Measurements from ENCODE around the gene GNAT3. TPM values are rescaled to one million over a fixed set of nuclear protein-coding genes. Genes with fewer than 3 reads are reported as not detected.

Gene GNAT3
- total RNA-seq, 1 donor from 2014 or later = not detected

DNA sequence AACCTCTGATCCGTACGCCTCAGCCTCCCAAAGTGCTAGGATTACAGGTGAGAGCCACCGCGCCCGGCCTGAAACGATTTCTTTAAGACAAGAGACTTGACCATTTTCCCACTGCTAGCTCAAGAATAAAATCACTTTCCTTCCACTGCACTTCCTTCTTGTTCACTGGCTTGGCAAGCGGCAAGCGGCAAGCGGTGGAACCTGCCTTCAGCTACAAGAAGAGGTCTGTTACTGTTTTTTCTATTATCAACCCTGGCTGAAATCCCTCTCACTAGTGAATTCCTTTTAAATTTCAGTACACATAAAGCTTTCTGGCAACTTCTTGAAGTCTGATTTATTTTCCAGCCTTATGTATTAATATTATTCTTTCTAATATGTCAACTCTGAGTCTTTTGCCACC, 12.8 kb upstream of the GNAT3 start:
- Mint-ChIP-seq H3K27ac (ENCODE audit: unreplicated experiment) (no peak overlapping the region), H3K4me1 (ENCODE audit: low read depth, unreplicated experiment) (peaks cover 10% of the 10 kb centered on the region)

GRCh38 chr7:80521809-80522208, 9.9 kb upstream of the GNAT3 start:
- H3K36me3 Mint-ChIP-seq (ENCODE audit: low read depth, unreplicated experiment) = no peaks in the 10 kb centered on the region

More for the DNA sequence above, 12.8 kb upstream of the GNAT3 start:
- H4K20me1 ChIP-seq (ENCODE audit: insufficient read depth, low read length) = no peaks in the 10 kb centered on the region
- Mint-ChIP-seq H3K9me3 (ENCODE audit: unreplicated experiment) (peaks cover 3% of the 10 kb centered on the region), H3K27me3 (ENCODE audit: low read depth, unreplicated experiment) (no peaks in the 10 kb centered on the region), H3K36me3 (ENCODE audit: low read depth, unreplicated experiment) (no peaks in the 10 kb centered on the region), H3K4me3 (ENCODE audit: unreplicated experiment) (no peak overlapping the region)
- H3K4me3 ChIP-seq (ENCODE audit: insufficient read depth, low read depth, low read length) = no peak overlapping the region
- no peak for FAIRE-seq
- H3K27me3 ChIP-seq (ENCODE audit: insufficient read depth, low read length) = no peaks in the 10 kb centered on the region
- no peaks in the 10 kb centered on the region for H3K9me3 ChIP-seq (ENCODE audit: insufficient read depth, low read depth, low read length)
- no peak overlapping the region for H2AFZ ChIP-seq (ENCODE audit: low read depth, low read length)
- H3K9ac ChIP-seq (ENCODE audit: low read length) = no peak overlapping the region
- H3K36me3 ChIP-seq (ENCODE audit: insufficient read depth, low read length) = no peaks in the 10 kb centered on the region
- no peaks in the 10 kb centered on the region for H3K79me2 ChIP-seq (ENCODE audit: insufficient read depth, low read length)
- peaks cover 3% of the 10 kb centered on the region for H3K4me1 ChIP-seq (ENCODE audit: insufficient read depth, low read length)
- H3K27ac ChIP-seq (ENCODE audit: low read depth, low read length) = no peak overlapping the region
- H3K4me2 ChIP-seq (ENCODE audit: low read length) = no peak overlapping the region
- no peak for DNase-seq (ENCODE audit: low read depth)
- no peak for TF ChIP-seq EZH2 (IDR thresholded peaks at IDR 0.05; ENCODE audit: insufficient read depth, low read length)
- TF ChIP-seq, protein P1, sequence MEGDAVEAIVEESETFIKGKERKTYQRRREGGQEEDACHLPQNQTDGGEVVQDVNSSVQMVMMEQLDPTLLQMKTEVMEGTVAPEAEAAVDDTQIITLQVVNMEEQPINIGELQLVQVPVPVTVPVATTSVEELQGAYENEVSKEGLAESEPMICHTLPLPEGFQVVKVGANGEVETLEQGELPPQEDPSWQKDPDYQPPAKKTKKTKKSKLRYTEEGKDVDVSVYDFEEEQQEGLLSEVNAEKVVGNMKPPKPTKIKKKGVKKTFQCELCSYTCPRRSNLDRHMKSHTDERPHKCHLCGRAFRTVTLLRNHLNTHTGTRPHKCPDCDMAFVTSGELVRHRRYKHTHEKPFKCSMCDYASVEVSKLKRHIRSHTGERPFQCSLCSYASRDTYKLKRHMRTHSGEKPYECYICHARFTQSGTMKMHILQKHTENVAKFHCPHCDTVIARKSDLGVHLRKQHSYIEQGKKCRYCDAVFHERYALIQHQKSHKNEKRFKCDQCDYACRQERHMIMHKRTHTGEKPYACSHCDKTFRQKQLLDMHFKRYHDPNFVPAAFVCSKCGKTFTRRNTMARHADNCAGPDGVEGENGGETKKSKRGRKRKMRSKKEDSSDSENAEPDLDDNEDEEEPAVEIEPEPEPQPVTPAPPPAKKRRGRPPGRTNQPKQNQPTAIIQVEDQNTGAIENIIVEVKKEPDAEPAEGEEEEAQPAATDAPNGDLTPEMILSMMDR (IDR thresholded peaks at IDR 0.05; ENCODE audit: insufficient read depth, low read depth, low read length) = no peak

GRCh38 chr7:80520199-80520598, 8.3 kb upstream of the GNAT3 start:
- Histone ChIP-seq H3K4me3 (ENCODE audit: insufficient read depth, low read depth, low read length) (no peak overlapping the region), H3K36me3 (ENCODE audit: insufficient read depth, low read length) (no peaks in the 10 kb centered on the region), H3K79me2 (ENCODE audit: insufficient read depth, low read length) (no peaks in the 10 kb centered on the region), H3K27ac (ENCODE audit: low read depth, low read length) (no peak overlapping the region), H4K20me1 (ENCODE audit: insufficient read depth, low read length) (no peaks in the 10 kb centered on the region), H3K4me1 (ENCODE audit: insufficient read depth, low read length) (no peaks in the 10 kb centered on the region), H2AFZ (ENCODE audit: low read depth, low read length) (no peak overlapping the region), H3K9me3 (ENCODE audit: insufficient read depth, low read depth, low read length) (no peaks in the 10 kb centered on the region), H3K27me3 (ENCODE audit: insufficient read depth, low read length) (no peaks in the 10 kb centered on the region), H3K9ac (ENCODE audit: low read length) (no peak overlapping the region), H3K4me2 (ENCODE audit: low read length) (no peak overlapping the region)
- peaks cover 2% of the 10 kb centered on the region for H3K4me1 Mint-ChIP-seq (ENCODE audit: low read depth, unreplicated experiment)
- no peaks in the 10 kb centered on the region for H3K27me3 Mint-ChIP-seq (ENCODE audit: low read depth, unreplicated experiment)
- FAIRE-seq = no peak
- no peak overlapping the region for H3K27ac Mint-ChIP-seq (ENCODE audit: unreplicated experiment)
- H3K4me3 Mint-ChIP-seq (ENCODE audit: unreplicated experiment) = no peak overlapping the region
- no peak for DNase-seq (ENCODE audit: low read depth)
- H3K9me3 Mint-ChIP-seq (ENCODE audit: unreplicated experiment) = no peaks in the 10 kb centered on the region
- no peaks in the 10 kb centered on the region for H3K36me3 Mint-ChIP-seq (ENCODE audit: low read depth, unreplicated experiment)
- no peak for TF ChIP-seq EZH2 (IDR thresholded peaks at IDR 0.05; ENCODE audit: insufficient read depth, low read length)
- TF ChIP-seq, protein P1 (IDR thresholded peaks at IDR 0.05; ENCODE audit: insufficient read depth, low read depth, low read length) = no peak

More at GRCh38 chr7:80521809-80522208, 9.9 kb upstream of the GNAT3 start:
- Mint-ChIP-seq H3K4me1 (ENCODE audit: low read depth, unreplicated experiment) (peaks cover 4% of the 10 kb centered on the region), H3K27ac (ENCODE audit: unreplicated experiment) (no peak overlapping the region), H3K4me3 (ENCODE audit: unreplicated experiment) (no peak overlapping the region), H3K27me3 (ENCODE audit: low read depth, unreplicated experiment) (no peaks in the 10 kb centered on the region), H3K9me3 (ENCODE audit: unreplicated experiment) (peaks cover 2% of the 10 kb centered on the region)
- no peak for DNase-seq (ENCODE audit: low read depth)
- H3K36me3 ChIP-seq (ENCODE audit: insufficient read depth, low read length) = no peaks in the 10 kb centered on the region
- no peak for TF ChIP-seq EZH2 (IDR thresholded peaks at IDR 0.05; ENCODE audit: insufficient read depth, low read length)
- TF ChIP-seq, protein P1 (IDR thresholded peaks at IDR 0.05; ENCODE audit: insufficient read depth, low read depth, low read length) = no peak
- H2AFZ ChIP-seq (ENCODE audit: low read depth, low read length) = no peak overlapping the region
- no peak overlapping the region for H3K27ac ChIP-seq (ENCODE audit: low read depth, low read length)
- no peak for FAIRE-seq
- H3K4me1 ChIP-seq (ENCODE audit: insufficient read depth, low read length) = no peaks in the 10 kb centered on the region
- H3K79me2 ChIP-seq (ENCODE audit: insufficient read depth, low read length) = no peaks in the 10 kb centered on the region
- no peaks in the 10 kb centered on the region for H4K20me1 ChIP-seq (ENCODE audit: insufficient read depth, low read length)
- no peaks in the 10 kb centered on the region for H3K9me3 ChIP-seq (ENCODE audit: insufficient read depth, low read depth, low read length)
- H3K4me2 ChIP-seq (ENCODE audit: low read length) = no peak overlapping the region
- H3K4me3 ChIP-seq (ENCODE audit: insufficient read depth, low read depth, low read length) = no peak overlapping the region
- no peak overlapping the region for H3K9ac ChIP-seq (ENCODE audit: low read length)
- no peaks in the 10 kb centered on the region for H3K27me3 ChIP-seq (ENCODE audit: insufficient read depth, low read length)

Measured in astrocyte (in vitro differentiated cells and primary cell).